H9 (cell line): ENCODE results near the gene TCIRG1. TPM values are rescaled to one million over a fixed set of nuclear protein-coding genes. Genes with fewer than 3 reads are reported as not detected.

Experiments
- DNase-seq: peaks from one replicate; pipeline ENCODE4 v3.0.0-alpha.2; 2017
- H2AFZ ChIP-seq: one replicate; pipeline ENCODE4 v1.6.1; 2013; ENCODE audit warnings: mild to moderate bottlenecking, low read length, control low read depth, moderate library complexity
- H2AK5ac ChIP-seq: 2 replicates; pipeline ENCODE4 v1.6.1; 2013; ENCODE audit warnings: low read length, control low read depth, mixed read lengths; ENCODE audit not compliant: insufficient read length
- H2BK120ac ChIP-seq: one replicate; pipeline ENCODE4 v1.6.1; 2013; ENCODE audit warnings: low read depth, mild to moderate bottlenecking, low read length, control low read depth, inconsistent platforms; ENCODE audit not compliant: poor library complexity, severe bottlenecking
- H2BK12ac ChIP-seq: 2 replicates; pipeline ENCODE4 v1.6.1; 2013; ENCODE audit warnings: low read length, control low read depth, mixed read lengths, low read depth; ENCODE audit not compliant: insufficient read length
- H2BK15ac ChIP-seq: 2 replicates; pipeline ENCODE4 v1.6.1; 2013; ENCODE audit warnings: low read depth, low read length, control low read depth
- H2BK20ac ChIP-seq: one replicate; pipeline ENCODE4 v1.6.1; 2013; ENCODE audit warnings: low read depth, mild to moderate bottlenecking, low read length, control low read depth, inconsistent platforms; ENCODE audit not compliant: poor library complexity, severe bottlenecking
- H2BK5ac ChIP-seq: 2 replicates; pipeline ENCODE4 v1.6.1; 2013; ENCODE audit warnings: low read length, control low read depth, mixed read lengths; ENCODE audit not compliant: insufficient read length
- H3K14ac ChIP-seq: 2 replicates; pipeline ENCODE4 v1.6.1; 2013; ENCODE audit warnings: low read length, control low read depth; ENCODE audit not compliant: insufficient read depth
- H3K18ac ChIP-seq: 2 replicates; pipeline ENCODE4 v1.6.1; 2013; ENCODE audit warnings: low read depth, mild to moderate bottlenecking, mixed read lengths, low read length, control low read depth; ENCODE audit not compliant: insufficient read length
- H3K23ac ChIP-seq: 2 replicates; pipeline ENCODE4 v1.6.1; 2013; ENCODE audit warnings: low read length, control low read depth, mixed read lengths, low read depth; ENCODE audit not compliant: insufficient read length
- H3K23me2 ChIP-seq: 2 replicates; pipeline ENCODE4 v1.6.1; 2013; ENCODE audit warnings: low read depth, mild to moderate bottlenecking, mixed read lengths, low read length, control low read depth; ENCODE audit not compliant: insufficient read length, poor library complexity, severe bottlenecking
- H3K27ac ChIP-seq: 2 replicates; pipeline ENCODE4 v1.5.1; 2013; ENCODE audit warnings: low read length, control low read depth, mixed read lengths, low read depth; ENCODE audit not compliant: insufficient read length
- H3K27me3 ChIP-seq: 2 replicates; pipeline ENCODE4 v1.6.1; 2013; ENCODE audit warnings: low read length, control low read depth, inconsistent platforms; ENCODE audit not compliant: insufficient read depth
- H3K4ac ChIP-seq: 2 replicates; pipeline ENCODE4 v1.6.1; 2013; ENCODE audit warnings: low read depth, mild to moderate bottlenecking, control low read depth, inconsistent platforms, low read length, moderate library complexity
- H3K4me1 ChIP-seq: 2 replicates; pipeline ENCODE4 v1.6.1; 2013; ENCODE audit warnings: low read length, control low read depth, inconsistent platforms; ENCODE audit not compliant: insufficient read depth
- H3K4me2 ChIP-seq: 2 replicates; pipeline ENCODE4 v1.6.1; 2013; ENCODE audit warnings: low read length, control low read depth, mixed read lengths; ENCODE audit not compliant: insufficient read length, insufficient read depth
- H3K56ac ChIP-seq: 2 replicates; pipeline ENCODE4 v1.6.1; 2013; ENCODE audit warnings: low read depth, mild to moderate bottlenecking, mixed read lengths, low read length, control low read depth; ENCODE audit not compliant: insufficient read length
- H3K79me1 ChIP-seq: 2 replicates; pipeline ENCODE4 v1.6.1; 2013; ENCODE audit warnings: low read depth, mild to moderate bottlenecking, moderate library complexity, low read length, control low read depth, inconsistent platforms; ENCODE audit not compliant: insufficient read depth, poor library complexity, severe bottlenecking
- H3K79me2 ChIP-seq: 2 replicates; pipeline ENCODE4 v1.6.1; 2013; ENCODE audit warnings: low read length, control low read depth, inconsistent platforms; ENCODE audit not compliant: insufficient read depth
- H3K9ac ChIP-seq: 2 replicates; pipeline ENCODE4 v1.6.1; 2013; ENCODE audit warnings: low read length, control low read depth, mixed read lengths; ENCODE audit not compliant: insufficient read length; ENCODE audit errors: extremely low read depth
- H3K9me3 ChIP-seq: one replicate; pipeline ENCODE4 v1.6.1; 2013; ENCODE audit warnings: low read depth, low read length, inconsistent platforms; ENCODE audit not compliant: control insufficient read depth
- H3T11ph ChIP-seq: one replicate; pipeline ENCODE4 v1.6.1; 2013; ENCODE audit warnings: mild to moderate bottlenecking, low read length, control low read depth, inconsistent platforms
- H4K20me1 ChIP-seq: one replicate; pipeline ENCODE4 v1.6.1; 2013; ENCODE audit not compliant: control insufficient read depth, insufficient read length, insufficient read depth
- H4K5ac ChIP-seq: 2 replicates; pipeline ENCODE4 v1.6.1; 2013; ENCODE audit warnings: low read depth, mild to moderate bottlenecking, mixed read lengths, low read length, control low read depth; ENCODE audit not compliant: insufficient read length
- H4K8ac ChIP-seq: replicated peaks from 2 replicates; pipeline ENCODE4 v1.6.1; 2013; ENCODE audit warnings: low read length, control low read depth, mixed read lengths, low read depth; ENCODE audit not compliant: insufficient read length
- H4K91ac ChIP-seq: 2 replicates; pipeline ENCODE4 v1.6.1; 2013; ENCODE audit warnings: low read depth, mild to moderate bottlenecking, moderate library complexity, mixed read lengths, low read length, control low read depth; ENCODE audit not compliant: insufficient read length
- H3K27ac Mint-ChIP-seq, 3 experiments: 2 replicates in 2 of 3; 3 replicates in 1 of 3; pipeline ENCODE4 v1.8.0; 2020 to 2021; ENCODE audit warnings: mixed read lengths in 3 of 3, mild to moderate bottlenecking in 1 of 3, moderate library complexity in 1 of 3
- H3K27me3 Mint-ChIP-seq: 2 replicates; pipeline ENCODE4 v1.8.0; 2021; ENCODE audit warnings: low read depth, mild to moderate bottlenecking, moderate library complexity, mixed read lengths
- H3K36me3 Mint-ChIP-seq, 3 experiments: 2 replicates in 2 of 3; 3 replicates in 1 of 3; pipeline ENCODE4 v1.8.0; 2020 to 2021; ENCODE audit warnings: low read depth in 3 of 3, mixed read lengths in 3 of 3; ENCODE audit not compliant: insufficient read depth in 1 of 3
- H3K4me1 Mint-ChIP-seq, 2 experiments: 2 replicates each; pipeline ENCODE4 v1.8.0; 2020; ENCODE audit warnings: mixed read lengths in 2 of 2
- H3K4me3 Mint-ChIP-seq, 2 experiments: 2 replicates in 1 of 2; 3 replicates in 1 of 2; pipeline ENCODE4 v1.8.0; 2020 to 2021; ENCODE audit warnings: mild to moderate bottlenecking in 2 of 2, mixed read lengths in 2 of 2, moderate library complexity in 1 of 2
- H3K9me3 Mint-ChIP-seq, 2 experiments: 2 replicates in 1 of 2; 3 replicates in 1 of 2; pipeline ENCODE4 v1.8.0; 2020; ENCODE audit warnings: mild to moderate bottlenecking in 2 of 2, mixed read lengths in 2 of 2, moderate library complexity in 1 of 2
- CTCF ChIP-seq: fragments of 200-600 bp; sonication (generic); conservative IDR thresholded peaks from 3 replicates; pipeline ENCODE4 v1.8.0; 2021; ENCODE audit warnings: antibody characterized with exemption, mild to moderate bottlenecking
- WGBS: extraction: QIAGEN DNeasy Blood & Tissue Kit; methylation state at CpG from one replicate; pipeline ENCODE4 v1.1.7; 2013; ENCODE audit warnings: missing lambda C conversion rate, low lambda C conversion rate, mixed read lengths; ENCODE audit not compliant: insufficient read length; ENCODE audit errors: extremely low coverage; 5-methylcytosine and 5-hydroxymethylcytosine counted together
- total RNA-seq: library from RNA; stranded (reverse); gene quantifications from 2 replicates; pipeline ENCODE4 v1.2.1, GENCODE V29; 2021

Gene TCIRG1
- total RNA-seq, 1 experiment from 2014 or later = 24.4 TPM

GRCh38 chr11:67999704-68000103 lies 39.1 kb upstream of the TCIRG1 start:
- Histone ChIP-seq H3K79me1 (no peaks in the 10 kb centered on the region), H2BK5ac (no peak overlapping the region), H3K4ac (no peak overlapping the region), H3K14ac (no peak overlapping the region), H3T11ph (no peak overlapping the region), H3K56ac (no peak overlapping the region), H3K27me3 (no peaks in the 10 kb centered on the region), H3K23ac (no peak overlapping the region), H3K27ac (no peak overlapping the region), H3K4me1 (no peaks in the 10 kb centered on the region; the same call in 1 of the 2 replicates), H4K8ac (no peak overlapping the region), H4K91ac (no peak overlapping the region), H3K4me2 (no peak overlapping the region), H2BK15ac (no peak overlapping the region), H3K23me2 (peaks cover 4% of the 10 kb centered on the region), H3K79me2 (no peaks in the 10 kb centered on the region), H2BK20ac (no peak overlapping the region), H4K20me1 (no peaks in the 10 kb centered on the region), H2BK120ac (no peak overlapping the region), H4K5ac (no peak overlapping the region), H3K9me3 (no peaks in the 10 kb centered on the region), H2AK5ac (no peak overlapping the region), H3K18ac (no peak overlapping the region), H2AFZ (no peak overlapping the region), H2BK12ac (no peak overlapping the region), H3K9ac (no peak overlapping the region)
- TF ChIP-seq CTCF = no peak
- no peak overlapping the region for H3K27ac Mint-ChIP-seq
- no peaks in the 10 kb centered on the region; a peak in 1 of 5 replicates for H3K9me3 Mint-ChIP-seq
- H3K36me3 Mint-ChIP-seq = peaks cover 0 to 4% (median 4%) of the 10 kb centered on the region in 3 experiments; a peak in 3 of 7 replicates
- DNase-seq = no peak
- peaks cover 14% of the 10 kb centered on the region for H3K27me3 Mint-ChIP-seq
- H3K4me1 Mint-ChIP-seq = peaks cover 20 to 26% of the 10 kb centered on the region in 2 experiments
- H3K4me3 Mint-ChIP-seq = no peak overlapping the region
- WGBS = no CpG with 5 or more reads among the region's 5 CpGs
